IMR-90 (cell line): ENCODE data around the gene PAM. TPM values are rescaled to one million over a fixed set of nuclear protein-coding genes. Genes with fewer than 3 reads are reported as not detected.

Experiments used
- ATAC-seq: fragments of 200-7000 bp; cut with Tn5 transposase; 2 replicates; pipeline ENCODE4 v1.9.1; 2020; ENCODE audit warnings: low read depth, mild to moderate bottlenecking, moderate library complexity
- BruUV-seq: library from RNA; stranded (reverse); fragments of 400-500 nt; replicated peaks from 2 replicates; lab custom pipeline; 2021; lab: Mats Ljungman, UMichigan
- CTCF ChIA-PET: fragments of 300-600 bp; formaldehyde crosslinking; extraction: SDS; loops from one replicate; lab custom pipeline; 2021; ENCODE audit warnings: antibody characterized with exemption; lab: Yijun Ruan, JAX
- POLR2A ChIA-PET: fragments of 300-600 bp; sonication (Branson Sonifier 250); formaldehyde crosslinking; loops from one replicate; lab custom pipeline; 2022; ENCODE audit warnings: antibody characterized with exemption; ENCODE audit not compliant: unreplicated experiment; lab: Charles Lee
- DNase-seq: peaks from one replicate; pipeline ENCODE4 v3.0.0; 2013
- H2AFZ ChIP-seq: replicated peaks from 2 replicates; pipeline ENCODE3; 2013; ENCODE audit warnings: low read length, mild to moderate bottlenecking; ENCODE audit not compliant: poor library complexity
- H2AK5ac ChIP-seq: 2 replicates; pipeline ENCODE4 v1.6.1; 2013; ENCODE audit warnings: low read depth, low read length, inconsistent platforms
- H2AK9ac ChIP-seq: replicated peaks from 2 replicates; pipeline ENCODE3; 2013; ENCODE audit warnings: mild to moderate bottlenecking, low read depth, low read length, moderate library complexity; ENCODE audit not compliant: poor library complexity
- H2BK120ac ChIP-seq: 2 replicates; pipeline ENCODE4 v1.6.1; 2013; ENCODE audit warnings: low read depth, low read length, inconsistent platforms
- H2BK15ac ChIP-seq: 3 replicates; pipeline ENCODE4 v1.6.1; 2013; ENCODE audit warnings: low read depth, low read length, inconsistent platforms
- H2BK20ac ChIP-seq: 2 replicates; pipeline ENCODE4 v1.6.1; 2013; ENCODE audit warnings: low read depth, mild to moderate bottlenecking, inconsistent platforms, low read length, moderate library complexity
- H2BK5ac ChIP-seq: 2 replicates; pipeline ENCODE4 v1.6.1; 2013; ENCODE audit warnings: mild to moderate bottlenecking, low read depth, low read length, inconsistent platforms; ENCODE audit not compliant: poor library complexity, severe bottlenecking
- H3K14ac ChIP-seq: replicated peaks from 2 replicates; pipeline ENCODE4 v1.6.1; 2013; ENCODE audit warnings: low read depth, low read length, inconsistent platforms
- H3K18ac ChIP-seq: 2 replicates; pipeline ENCODE4 v1.6.1; 2013; ENCODE audit warnings: low read depth, low read length, control low read depth
- H3K23ac ChIP-seq: 2 replicates; pipeline ENCODE4 v1.6.1; 2013; ENCODE audit warnings: low read depth, low read length, inconsistent platforms
- H3K27ac ChIP-seq: 2 replicates; pipeline ENCODE4 v1.5.1; 2013; ENCODE audit warnings: mild to moderate bottlenecking, control low read depth, low read length; ENCODE audit not compliant: insufficient read depth
- H3K27me3 ChIP-seq: 2 replicates; pipeline ENCODE4 v1.6.1; 2013; ENCODE audit warnings: low read length; ENCODE audit not compliant: control insufficient read depth, insufficient read depth
- H3K36me3 ChIP-seq: 2 replicates; pipeline ENCODE4 v1.6.1; 2013; ENCODE audit warnings: low read length, mixed read lengths; ENCODE audit not compliant: control insufficient read depth, insufficient read depth
- H3K4ac ChIP-seq: 2 replicates; pipeline ENCODE4 v1.6.1; 2013; ENCODE audit warnings: low read depth, low read length, inconsistent platforms
- H3K4me1 ChIP-seq: 2 replicates; pipeline ENCODE4 v1.6.1; 2013; ENCODE audit warnings: low read length, mixed read lengths; ENCODE audit not compliant: control insufficient read depth, insufficient read depth
- H3K4me2 ChIP-seq: 2 replicates; pipeline ENCODE4 v1.6.1; 2013; ENCODE audit warnings: low read depth, mild to moderate bottlenecking, control low read depth, low read length, moderate library complexity
- H3K4me3 ChIP-seq: 2 replicates; pipeline ENCODE4 v1.5.1; 2013; ENCODE audit warnings: low read depth, mild to moderate bottlenecking, control low read depth, low read length, moderate library complexity; ENCODE audit not compliant: insufficient read depth
- H3K56ac ChIP-seq: 2 replicates; pipeline ENCODE4 v1.6.1; 2013; ENCODE audit warnings: low read length, inconsistent platforms; ENCODE audit not compliant: insufficient read depth; ENCODE audit errors: extremely low read depth
- H3K79me1 ChIP-seq, 2 experiments: 2 replicates each; pipeline ENCODE4 v1.6.1; 2013; ENCODE audit warnings: low read length in 2 of 2, inconsistent platforms in 1 of 2, low read depth in 1 of 2
- H3K9ac ChIP-seq: 2 replicates; pipeline ENCODE4 v1.6.1; 2013; ENCODE audit warnings: low read depth, low read length, control low read depth
- H3K9me1 ChIP-seq: 2 replicates; pipeline ENCODE4 v1.6.1; 2013; ENCODE audit warnings: low read length, inconsistent platforms; ENCODE audit not compliant: insufficient read depth
- H3K9me3 ChIP-seq: 2 replicates; pipeline ENCODE4 v1.6.1; 2013; ENCODE audit warnings: low read length; ENCODE audit not compliant: control insufficient read depth, insufficient read depth
- H4K20me1 ChIP-seq: 2 replicates; pipeline ENCODE4 v1.6.1; 2013; ENCODE audit warnings: low read length, inconsistent platforms; ENCODE audit not compliant: insufficient read depth
- H4K5ac ChIP-seq: 2 replicates; pipeline ENCODE4 v1.6.1; 2013; ENCODE audit warnings: mild to moderate bottlenecking, low read depth, low read length, control low read depth
- H4K8ac ChIP-seq, 2 experiments: 2 replicates each; pipeline ENCODE4 v1.6.1; 2013; ENCODE audit warnings: low read depth in 2 of 2, low read length in 2 of 2, control low read depth in 1 of 2, inconsistent platforms in 1 of 2
- H4K91ac ChIP-seq: 2 replicates; pipeline ENCODE4 v1.6.1; 2013; ENCODE audit warnings: low read depth, low read length, inconsistent platforms; ENCODE audit not compliant: insufficient read depth
- BHLHE40 ChIP-seq: fragments of 150-350 bp; IDR thresholded peaks from 2 replicates; pipeline ENCODE4 v1.6.1; 2016; ENCODE audit warnings: mild to moderate bottlenecking, low read depth, low read length
- CEBPB ChIP-seq: IDR thresholded peaks from 2 replicates; pipeline ENCODE4 v1.6.1; 2012; ENCODE audit warnings: low read depth, low read length, improper control_type of control experiment
- CHD1 ChIP-seq: IDR thresholded peaks from 2 replicates; pipeline ENCODE4 v1.6.1; 2012; ENCODE audit warnings: low read depth, low read length, improper control_type of control experiment
- CTCF ChIP-seq: conservative IDR thresholded peaks from 2 replicates; pipeline ENCODE4 v1.5.1; 2012; ENCODE audit warnings: mild to moderate bottlenecking, low read depth, low read length, improper control_type of control experiment
- ELK1 ChIP-seq: fragments of 150-350 bp; IDR thresholded peaks from 2 replicates; pipeline ENCODE4 v1.6.1; 2016; ENCODE audit warnings: low read depth, mild to moderate bottlenecking, low read length, moderate library complexity, borderline replicate concordance
- FOS ChIP-seq: fragments of 150-350 bp; IDR thresholded peaks from 2 replicates; pipeline ENCODE4 v1.6.1; 2016; ENCODE audit warnings: low read depth, low read length
- MAZ ChIP-seq: IDR thresholded peaks from 2 replicates; pipeline ENCODE4 v1.6.1; 2012; ENCODE audit warnings: low read depth, mild to moderate bottlenecking, low read length, improper control_type of control experiment, moderate library complexity, borderline replicate concordance
- MXI1 ChIP-seq: IDR thresholded peaks from 2 replicates; pipeline ENCODE4 v1.6.1; 2012; ENCODE audit warnings: low read depth, mild to moderate bottlenecking, low read length, moderate library complexity, borderline replicate concordance
- NFE2L2 ChIP-seq: fragments of 150-350 bp; IDR thresholded peaks from 2 replicates; pipeline ENCODE4 v1.6.1; 2016; ENCODE audit warnings: low read depth, mild to moderate bottlenecking, low read length
- POLR2A ChIP-seq: IDR thresholded peaks from 2 replicates; pipeline ENCODE4 v1.6.1; 2012; ENCODE audit warnings: mild to moderate bottlenecking, low read depth, low read length
- RAD21 ChIP-seq: IDR thresholded peaks from 2 replicates; pipeline ENCODE4 v1.6.1; 2012; ENCODE audit warnings: low read length, improper control_type of control experiment
- RCOR1 ChIP-seq: IDR thresholded peaks from 2 replicates; pipeline ENCODE4 v1.6.1; 2012; ENCODE audit warnings: mild to moderate bottlenecking, low read length, improper control_type of control experiment; ENCODE audit not compliant: insufficient replicate concordance
- SMC3 ChIP-seq: fragments of 150-350 bp; IDR thresholded peaks from 2 replicates; pipeline ENCODE4 v1.6.1; 2016; ENCODE audit warnings: low read depth, mild to moderate bottlenecking, antibody characterized with exemption, low read length, moderate library complexity
- USF2 ChIP-seq: fragments of 150-350 bp; IDR thresholded peaks from 2 replicates; pipeline ENCODE4 v1.6.1; 2017; ENCODE audit warnings: mild to moderate bottlenecking, antibody characterized with exemption, low read length, low read depth
- WGBS, 2 experiments: methylation state at CpG; one replicate each; pipeline versions ENCODE4 v1.1.5 to v1.1.7; 2013; ENCODE audit warnings: missing lambda C conversion rate in 2 of 2; ENCODE audit not compliant: insufficient read length in 1 of 2; ENCODE audit errors: extremely low coverage in 2 of 2; 5-methylcytosine and 5-hydroxymethylcytosine counted together
- dilution Hi-C: fragments of 300-500 bp; cut with HindIII; formaldehyde crosslinking; loops from one replicate; pipeline ENCODE4 v1.14.3; 2018; ENCODE audit warnings: low sequenced_read_pairs; ENCODE audit not compliant: unreplicated experiment
- in situ Hi-C: fragments of 300-500 bp; cut with MboI; formaldehyde crosslinking; loops from 3 replicates; pipeline ENCODE4 v1.14.3; 2019; ENCODE audit warnings: low sequenced_read_pairs, inconsistent platforms, mixed read lengths
- intact Hi-C: fragments of 100-400 bp; cut with micrococcal nuclease; formaldehyde crosslinking; loops from 2 replicates; pipeline ENCODE4 v1.10.0; 2022
- polyA plus RNA-seq, 3 experiments: library from polyadenylated mRNA; depleted of rRNA; stranded (reverse); fragments of >200 nt; gene quantifications; 2 replicates each; pipeline ENCODE4 v1.2.3, GENCODE V29; 2012; ENCODE audit warnings: low replicate concordance in 1 of 3
- total RNA-seq: library from RNA; depleted of rRNA; stranded (reverse); fragments of >200 nt; gene quantifications from 2 replicates; pipeline ENCODE4 v1.2.3, GENCODE V29; 2012

Gene PAM
- total and polyA plus RNA-seq, 2 of the 4 experiments (the other 2 are of a cell fraction) = 115 to 179 TPM

- H2AK5ac ChIP-seq = no peak overlapping the region
- H4K5ac ChIP-seq = no peak overlapping the region
- H4K20me1 ChIP-seq = peaks cover 10% of the 10 kb centered on the region
- no peak overlapping the region for H2BK20ac ChIP-seq
- no peak overlapping the region for H3K56ac ChIP-seq
- in situ Hi-C loops = no loop called here
- no peak overlapping the region for H3K27ac ChIP-seq
- no peak for TF ChIP-seq RCOR1
- no peak for TF ChIP-seq ELK1
- no peak for TF ChIP-seq CEBPB
- TF ChIP-seq RAD21 = no peak
- TF ChIP-seq CHD1 = no peak
- TF ChIP-seq BHLHE40 = no peak
- no peak for TF ChIP-seq FOS
- no peak for TF ChIP-seq MXI1
- no peak for TF ChIP-seq SMC3
- no peak for TF ChIP-seq NFE2L2
- no peak for TF ChIP-seq POLR2A
- no peak for TF ChIP-seq CTCF
- TF ChIP-seq MAZ = no peak
- TF ChIP-seq USF2 = no peak
- H3K14ac ChIP-seq = no peak overlapping the region
- no peak overlapping the region for H2AK9ac ChIP-seq
- H3K18ac ChIP-seq = no peak overlapping the region
- H2BK15ac ChIP-seq = no peak overlapping the region
- ATAC-seq (no peak), DNase-seq (no peak)
- peaks cover 1% of the 10 kb centered on the region for H3K4me1 ChIP-seq
- H3K4me2 ChIP-seq = no peak overlapping the region
- H4K91ac ChIP-seq = no peak overlapping the region
- ChIA-PET POLR2A (interaction anchor here (0.6 kb wide), 1 partner anchor 17 kb away, joined by 3 read pairs; no protein-coding TSS in a partner anchor), CTCF (interaction anchor here (2.2 kb wide), 1 partner anchor 118 kb away, joined by 6 read pairs; no protein-coding TSS in a partner anchor)
- no peak overlapping the region for H3K4me3 ChIP-seq
- H3K4ac ChIP-seq = no peak overlapping the region
- no peak overlapping the region for H2AFZ ChIP-seq
- no peak overlapping the region for H3K9ac ChIP-seq
- no peaks in the 10 kb centered on the region for H3K36me3 ChIP-seq
- intact Hi-C loops = no loop called here
- no peaks in the 10 kb centered on the region for H3K9me3 ChIP-seq
- H2BK5ac ChIP-seq = no peak overlapping the region
- WGBS, 2 experiments = no CpG with 5 or more reads among the region's 2 CpGs
- H3K27me3 ChIP-seq = no peaks in the 10 kb centered on the region
- peaks cover 2% of the 10 kb centered on the region; the same call in 1 of the 2 replicates for H3K9me1 ChIP-seq
- no peak overlapping the region for H3K23ac ChIP-seq
- H2BK120ac ChIP-seq = no peak overlapping the region
- dilution Hi-C loops = no loop called here
- peaks cover 39 to 45% of the 10 kb centered on the region in 2 experiments for H3K79me1 ChIP-seq
- no peak overlapping the region for H4K8ac ChIP-seq
- no TSS peak for BruUV-seq
Measured at GRCh38 chr5:102799017-102799416, 43.9 kb downstream of the PAM start.
